GM11168 (cell line): ENCODE data around the gene TMEM212.
"Not testable (repeated sequence)": the region's sequence is repeated elsewhere in the genome, so short reads cannot be mapped to it uniquely, and the experiment has no call there.

Experiments
- in situ Hi-C: fragments of 300-500 bp; cut with MboI; formaldehyde crosslinking; loops from one replicate; pipeline ENCODE4 v1.12.0; 2022; ENCODE audit warnings: low sequenced_read_pairs; ENCODE audit not compliant: unreplicated experiment

TMEM212 gene

DNA sequence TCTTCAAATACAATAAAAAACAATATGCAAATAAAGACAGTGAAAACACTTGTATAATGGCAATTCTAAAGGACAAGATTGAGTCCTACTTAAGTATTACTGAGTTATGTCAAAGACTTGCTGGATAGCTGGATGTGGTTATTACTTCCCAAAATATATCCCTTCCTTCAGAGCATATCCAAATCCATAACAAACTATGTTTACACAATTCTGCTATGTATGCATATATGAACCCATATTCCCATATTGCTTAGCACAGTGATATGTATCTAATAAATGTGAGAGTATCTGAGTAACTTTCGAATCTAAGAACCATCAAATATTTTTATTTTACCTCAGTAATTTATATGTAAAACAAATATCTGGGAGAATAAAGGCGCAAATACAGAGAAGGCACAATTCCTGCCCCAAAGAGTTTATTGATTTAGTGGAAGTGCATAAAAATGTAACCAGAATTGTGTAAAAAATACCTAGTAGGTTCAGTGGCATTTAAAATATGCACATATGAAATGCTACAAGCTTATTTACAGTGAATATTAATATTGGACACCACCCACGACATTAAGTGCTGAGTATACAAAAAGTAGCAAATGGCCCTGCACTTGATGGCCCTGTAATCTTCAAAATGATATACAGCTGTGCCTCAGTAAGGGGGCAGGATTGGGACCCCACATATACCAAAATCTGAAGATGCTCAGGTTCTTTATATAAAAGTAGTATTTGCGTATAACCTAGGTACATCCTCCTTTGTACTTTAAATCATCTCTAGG is 37.1 kb downstream of the TMEM212 start:
- in situ Hi-C loops, result no loop called here

DNA sequence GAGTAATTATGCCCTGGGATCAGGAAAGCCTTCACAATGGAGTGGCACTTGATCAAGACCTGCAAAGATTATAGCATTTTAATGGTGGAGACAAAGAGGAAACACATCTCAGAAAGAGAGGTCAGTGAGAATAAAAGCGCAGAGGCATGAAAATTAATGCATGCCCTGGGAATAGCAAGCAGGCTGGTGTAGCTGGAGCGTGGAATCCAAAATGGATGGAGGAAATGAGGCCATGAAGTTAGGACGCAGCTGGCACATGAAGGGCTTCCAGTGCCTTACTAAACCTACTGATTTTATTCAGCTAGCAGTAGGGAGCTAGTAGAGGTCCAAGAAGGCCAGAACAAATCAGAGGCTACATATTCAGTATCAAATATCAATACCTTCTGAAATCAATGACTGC is 38.1 kb downstream of the TMEM212 start:
- in situ Hi-C loops, result no loop called here

DNA sequence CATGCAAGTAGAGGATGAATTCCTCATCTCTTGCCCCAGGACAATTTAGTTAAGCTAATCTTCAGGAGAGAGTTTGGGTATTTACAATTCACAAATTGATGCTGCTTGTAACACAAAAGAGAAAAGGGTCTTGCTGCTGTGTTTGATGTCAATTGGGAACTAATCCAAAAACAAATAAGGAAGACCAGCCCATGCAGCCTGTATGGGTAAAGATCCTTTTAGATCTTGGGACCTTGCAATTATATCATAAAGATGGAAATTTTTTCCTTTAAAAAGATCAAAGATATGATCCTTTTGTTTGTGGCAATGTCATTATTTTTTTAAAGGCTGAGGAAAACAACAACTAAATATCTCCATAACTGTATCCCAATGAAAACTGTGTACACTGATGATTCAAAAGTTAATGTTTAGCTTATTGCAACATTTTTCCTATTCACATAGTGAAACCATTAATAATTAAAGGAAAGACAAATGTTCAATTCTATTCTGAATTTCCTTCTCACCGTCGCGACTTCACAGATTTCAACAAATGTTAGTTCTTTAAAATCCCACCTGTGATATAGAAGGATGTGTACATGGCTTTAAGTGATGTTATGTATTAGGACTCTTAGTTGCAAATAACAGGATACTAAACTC is 40.2 kb downstream of the TMEM212 start:
- in situ Hi-C loops, result no loop called here

DNA sequence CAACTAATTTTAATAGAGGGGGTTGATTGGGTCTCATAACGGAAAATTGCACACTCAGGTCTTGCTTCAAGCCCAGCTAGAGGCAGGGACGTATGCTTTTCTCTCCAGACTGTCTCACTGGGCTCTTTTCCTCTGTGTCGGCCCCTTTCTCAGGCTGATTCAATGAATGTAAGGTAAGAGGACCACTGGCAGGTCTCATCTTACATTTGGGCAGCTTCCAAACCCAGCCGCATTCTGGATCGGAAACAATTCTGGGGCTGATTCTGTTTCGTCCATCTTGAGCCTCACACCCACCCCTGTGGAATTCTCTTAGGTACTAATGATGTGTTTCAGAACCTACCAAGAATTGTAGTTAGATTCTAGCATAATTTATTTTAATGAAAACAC is 40.7 kb downstream of the TMEM212 start:
- in situ Hi-C loops, result no loop called here

DNA sequence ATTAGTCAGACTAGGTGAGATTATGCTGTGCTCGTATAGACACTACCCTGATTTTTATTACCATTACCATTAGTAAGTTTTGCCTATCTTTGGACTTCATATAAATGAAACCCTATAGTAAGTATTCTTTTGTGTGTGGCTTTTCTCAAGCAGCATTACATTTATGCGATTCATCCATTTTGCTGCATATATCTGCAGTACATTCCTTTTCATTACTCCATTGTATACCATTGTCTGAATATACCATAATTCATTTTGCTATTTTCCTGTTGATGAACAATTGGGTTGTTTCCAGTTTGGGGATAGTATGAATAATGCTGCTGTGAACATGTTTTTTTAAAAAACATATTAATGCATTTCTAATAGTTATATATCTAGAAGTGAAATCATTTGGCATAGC is 45.3 kb downstream of the TMEM212 start:
- in situ Hi-C loops, result no loop called here

DNA sequence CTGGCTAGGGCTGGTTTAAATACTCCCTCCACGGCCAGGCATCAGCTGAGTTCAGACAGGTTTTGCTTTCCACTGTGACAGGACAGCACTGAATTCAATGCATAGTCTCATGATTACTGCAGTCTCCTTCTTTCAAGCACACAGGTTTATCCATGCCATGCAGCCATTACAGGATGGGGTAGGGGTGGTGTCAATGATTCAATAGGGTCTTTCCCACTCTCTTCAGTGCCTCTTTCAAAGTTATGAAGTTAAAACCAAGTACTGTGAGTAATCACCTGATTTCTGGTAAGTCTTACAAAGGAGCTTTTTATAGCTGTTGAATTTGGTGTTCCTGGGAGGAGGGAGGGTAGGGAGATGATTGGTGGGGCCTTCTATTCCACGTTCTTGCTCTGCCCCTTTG is 47.2 kb downstream of the TMEM212 start:
- in situ Hi-C loops, result no loop called here

DNA sequence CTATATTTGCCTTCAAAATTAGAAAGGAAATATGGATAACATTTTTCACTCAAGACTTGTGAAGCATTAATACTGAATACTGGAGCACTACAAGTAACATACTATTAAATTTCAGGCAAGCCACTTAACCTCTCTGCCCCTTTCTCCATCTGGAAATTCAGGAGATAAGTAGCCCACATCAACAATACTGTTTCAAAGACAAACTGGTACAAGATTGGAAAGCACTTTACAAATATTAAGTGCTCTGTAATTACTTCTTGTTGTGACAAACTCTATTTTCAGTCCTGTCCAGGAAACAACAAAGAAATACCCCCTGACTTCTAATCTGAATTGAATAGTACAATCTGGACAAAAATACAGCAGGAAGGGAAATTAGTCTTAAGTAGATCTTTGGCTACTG is 49.3 kb downstream of the TMEM212 start:
- in situ Hi-C loops, result no loop called here

DNA sequence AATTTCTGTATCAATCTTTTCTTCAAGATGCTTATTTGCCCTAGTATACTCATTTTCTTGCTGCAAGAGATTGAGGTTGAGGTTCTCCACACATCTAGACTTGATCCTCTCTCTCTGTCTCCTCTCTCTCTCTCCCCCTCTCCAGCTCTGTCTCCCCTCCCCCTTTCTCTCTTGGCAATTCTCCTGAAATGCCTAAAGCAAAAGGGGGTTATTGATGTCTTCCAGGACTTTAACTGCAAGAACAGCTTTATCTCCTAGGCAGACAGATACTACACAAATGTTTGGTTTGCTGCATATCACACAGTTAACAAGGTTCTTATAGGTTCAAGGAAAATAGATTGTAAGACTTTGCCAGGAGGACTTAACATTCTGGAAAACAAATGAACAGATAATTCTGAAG is 52.1 kb downstream of the TMEM212 start:
- in situ Hi-C loops, result no loop called here

DNA sequence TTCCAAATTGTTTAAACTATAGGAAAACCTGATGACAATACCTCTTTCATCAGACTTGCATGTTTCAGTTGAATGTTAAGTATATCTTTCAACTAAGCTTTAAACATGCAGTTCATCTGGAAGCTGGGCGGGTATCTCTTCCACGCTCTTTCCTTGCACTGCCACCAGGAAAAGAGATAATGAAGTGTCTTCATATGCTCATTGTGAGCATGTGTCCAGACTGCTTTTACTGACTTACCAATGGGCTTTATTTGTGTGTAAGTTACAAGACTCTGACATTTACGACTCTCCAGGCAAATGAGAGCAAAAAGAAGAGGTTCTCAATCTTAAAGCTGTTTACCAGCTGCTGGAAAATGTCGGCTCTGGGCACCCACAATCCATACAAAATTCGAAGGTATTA is 52.8 kb downstream of the TMEM212 start:
- in situ Hi-C loops, result no loop called here

DNA sequence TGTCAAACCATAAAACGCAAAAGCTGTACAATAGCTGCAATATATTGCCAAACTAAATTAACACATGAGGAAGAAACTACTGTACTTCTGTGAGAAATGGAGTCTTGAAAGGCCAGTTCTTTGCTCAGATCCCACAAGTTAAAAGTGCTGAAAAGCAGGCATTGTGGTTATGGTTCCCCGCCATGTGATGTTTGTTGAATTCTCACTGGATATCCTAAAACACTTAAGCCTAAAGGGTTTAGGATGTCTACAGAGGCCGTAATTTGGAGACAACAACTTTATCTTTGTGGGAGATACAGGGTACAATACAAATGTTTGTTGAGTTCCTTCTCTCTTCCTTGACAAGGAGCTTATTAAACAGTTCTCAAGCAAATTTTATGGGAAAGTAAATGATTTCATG is 53.2 kb downstream of the TMEM212 start:
- in situ Hi-C loops, result no loop called here

DNA sequence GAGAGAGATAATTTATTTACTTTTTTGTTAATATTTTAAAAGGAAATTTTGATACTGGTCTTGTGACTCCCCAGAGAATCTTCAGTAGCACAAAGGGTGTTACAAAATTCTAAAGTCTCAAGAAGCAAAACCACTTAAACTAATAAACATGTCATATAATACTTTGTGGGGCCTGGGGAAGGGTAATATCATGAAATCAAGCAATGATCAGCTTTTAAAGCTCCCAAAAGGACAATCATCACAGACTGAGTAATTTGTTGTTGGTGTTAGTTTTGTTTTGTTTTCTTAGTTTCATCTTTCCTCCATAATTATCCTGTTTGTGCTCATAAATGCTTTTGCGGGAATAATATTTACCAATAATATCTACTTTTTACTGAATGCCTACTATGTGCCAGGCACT is 55.0 kb downstream of the TMEM212 start:
- in situ Hi-C loops, result no loop called here

DNA sequence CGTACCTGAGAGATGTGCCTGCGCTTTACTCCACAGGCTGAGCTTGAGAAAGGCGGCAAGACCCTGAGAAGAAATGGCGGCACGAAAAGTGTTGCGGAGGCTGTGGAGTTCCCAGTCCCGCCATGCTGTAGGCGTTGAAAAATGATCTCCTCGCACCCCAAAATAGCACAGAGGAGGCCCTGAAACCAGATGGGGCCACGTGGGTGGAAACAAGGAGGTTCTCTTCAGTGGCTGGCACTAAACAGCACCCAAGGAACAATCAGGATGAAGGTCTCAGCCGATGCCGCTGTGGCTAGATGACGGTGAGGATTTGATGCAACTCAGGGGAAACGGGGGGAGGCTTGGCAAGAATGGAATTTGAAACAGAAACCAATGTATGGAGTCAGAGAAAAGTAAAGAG is 57.3 kb downstream of the TMEM212 start:
- in situ Hi-C loops, result no loop called here

DNA sequence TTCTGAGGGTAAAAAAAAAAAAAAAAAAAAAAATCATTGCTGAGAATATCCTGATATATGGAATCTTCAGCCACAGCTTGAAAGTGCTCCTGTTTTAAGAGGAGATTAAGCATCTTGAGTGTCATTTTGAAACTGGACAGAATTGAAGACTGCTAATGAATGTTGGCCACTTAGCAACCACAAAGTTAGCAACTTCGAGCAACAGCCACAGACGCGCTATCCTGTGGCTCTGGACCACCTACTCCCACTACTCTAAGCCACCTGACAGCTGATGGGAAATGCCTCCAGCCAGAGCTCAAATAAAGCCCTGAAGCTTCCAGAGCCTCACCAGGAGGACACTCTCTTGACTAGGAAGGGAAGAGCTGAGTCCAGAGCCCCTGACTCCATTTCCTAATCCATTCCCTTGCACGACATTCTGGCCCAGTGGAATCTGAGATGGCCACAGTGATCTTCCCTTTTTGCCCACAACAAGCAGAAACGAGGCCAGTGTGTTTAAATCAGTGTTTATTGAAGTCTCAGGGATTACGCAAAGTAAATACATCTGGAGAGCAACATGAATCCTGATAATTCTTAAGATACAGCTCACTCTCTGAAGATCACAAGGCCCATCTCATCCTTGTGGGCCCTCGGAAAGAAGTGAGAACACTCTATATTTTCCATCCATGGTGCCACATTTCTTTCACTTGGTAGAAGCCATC is 58.6 kb downstream of the TMEM212 start:
- in situ Hi-C loops, result no loop called here

DNA sequence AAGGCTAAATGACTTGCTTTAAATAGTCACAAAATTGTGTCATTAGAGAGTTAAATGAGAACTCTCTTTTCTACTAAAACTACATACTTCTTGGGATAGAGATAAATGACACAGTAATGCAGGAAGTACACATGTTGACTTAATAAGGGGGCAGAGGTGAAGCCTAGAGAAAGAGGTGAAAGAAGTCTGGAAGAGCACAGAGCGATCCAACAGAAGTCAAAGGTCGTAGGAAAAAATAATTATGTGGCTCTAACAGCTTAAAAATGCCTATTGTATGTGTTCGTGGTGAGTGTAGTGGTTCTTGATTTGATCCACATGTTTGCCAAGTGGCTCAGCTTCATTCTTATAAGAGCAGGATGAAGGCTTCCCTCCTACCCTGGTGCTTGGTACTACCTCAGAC is 61.7 kb downstream of the TMEM212 start:
- in situ Hi-C loops, result no loop called here

DNA sequence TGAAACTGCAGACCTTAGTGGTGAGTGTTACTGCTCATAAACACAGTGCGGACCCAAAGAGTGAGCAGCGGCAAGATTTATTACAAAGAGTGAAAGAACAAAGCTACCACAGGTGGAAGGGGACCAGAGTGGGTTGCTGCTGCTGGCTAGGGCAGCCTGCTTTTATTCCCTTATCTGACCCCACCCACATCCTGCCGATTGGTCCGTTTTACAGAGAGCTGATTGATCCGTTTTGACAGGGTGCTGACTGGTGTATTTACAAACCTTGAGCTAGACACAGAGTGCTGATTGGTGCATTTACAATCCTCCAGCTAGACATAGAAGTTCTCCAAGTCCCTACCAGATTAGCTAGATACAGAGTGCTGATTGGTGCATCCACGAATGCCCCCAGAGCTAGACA is 63.4 kb downstream of the TMEM212 start:
- in situ Hi-C loops, result not testable (repeated sequence)

DNA sequence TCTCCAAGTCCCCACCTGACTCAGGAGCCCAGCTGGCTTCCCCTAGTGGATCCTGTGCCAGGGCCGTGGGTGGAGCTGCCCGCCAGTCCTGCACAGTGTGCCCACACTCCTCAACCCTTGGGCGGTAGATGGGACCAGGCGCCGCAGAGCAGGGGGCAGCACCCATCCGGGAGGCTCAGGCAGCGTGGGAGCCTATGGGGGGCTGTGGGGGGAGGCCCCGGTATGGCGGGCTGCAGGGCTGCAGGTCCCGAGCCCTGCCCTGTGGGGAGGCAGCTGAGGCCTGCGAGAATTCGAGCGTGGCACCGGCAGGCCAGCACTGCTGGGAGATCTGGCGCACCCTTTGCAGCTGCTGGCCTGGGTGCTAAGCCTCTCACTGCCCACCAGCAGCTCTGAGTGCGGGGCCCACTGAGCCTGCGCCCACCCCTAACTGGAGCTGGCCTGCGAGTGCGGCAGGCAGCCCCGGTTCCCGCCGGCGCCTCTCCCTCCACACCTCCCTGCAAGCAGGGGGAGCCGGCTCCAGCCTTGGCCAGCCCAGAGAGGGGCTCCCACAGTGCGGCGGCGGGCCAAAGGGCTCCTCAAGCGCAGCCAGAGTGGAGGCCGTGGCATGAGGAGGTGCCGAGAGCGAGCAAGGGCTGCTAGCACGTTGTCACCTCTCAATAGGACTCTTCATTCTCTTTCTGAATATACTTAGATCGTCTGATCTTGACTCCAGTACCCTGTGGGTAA is 64.0 kb downstream of the TMEM212 start:
- in situ Hi-C loops, result no loop called here

DNA sequence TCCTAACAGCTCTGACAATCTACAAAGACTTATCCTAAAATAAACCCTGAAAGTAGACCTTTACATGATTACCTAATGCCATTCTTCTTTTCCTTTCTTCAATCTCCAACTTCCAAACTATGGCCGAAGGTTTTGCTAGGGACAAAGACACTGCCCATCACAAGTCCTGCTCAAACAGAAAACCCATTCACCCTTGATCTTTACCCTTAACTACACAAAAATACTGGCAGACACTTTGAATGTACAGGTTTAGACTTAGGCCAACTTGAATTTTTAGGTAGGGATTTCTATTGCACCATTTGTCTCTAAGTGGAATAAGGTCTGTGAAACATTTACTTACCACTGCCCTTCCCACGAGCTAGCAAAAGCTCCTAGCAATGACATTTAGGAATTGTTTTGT is 64.6 kb downstream of the TMEM212 start:
- in situ Hi-C loops, result no loop called here

DNA sequence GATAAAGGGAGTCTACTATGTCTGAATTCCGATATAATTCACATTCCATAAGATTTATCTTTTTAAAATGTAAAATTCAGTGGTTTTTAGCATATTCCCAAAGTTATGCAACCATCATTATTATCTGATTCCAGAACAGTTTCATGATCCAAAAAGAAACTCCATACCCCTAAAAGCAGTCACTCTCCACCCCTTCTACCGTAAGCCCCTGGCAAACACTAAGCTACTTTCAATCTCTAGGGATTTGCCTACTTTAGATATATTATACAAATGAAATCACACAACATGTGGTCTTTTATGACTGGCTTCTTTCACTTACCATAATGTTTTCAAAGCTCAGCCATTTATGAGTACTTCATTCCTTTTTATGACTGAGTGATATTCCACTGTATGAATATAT is 65.6 kb downstream of the TMEM212 start:
- in situ Hi-C loops, result no loop called here
